Measurements from ENCODE around the gene DNAAF5. TPM values are rescaled to one million over a fixed set of nuclear protein-coding genes. Genes with fewer than 3 reads are reported as not detected.

DNAAF5 gene
- polyA plus RNA-seq, 1 of the 3 experiments (the other 2 are of a cell fraction) = 58.5 TPM

DNA sequence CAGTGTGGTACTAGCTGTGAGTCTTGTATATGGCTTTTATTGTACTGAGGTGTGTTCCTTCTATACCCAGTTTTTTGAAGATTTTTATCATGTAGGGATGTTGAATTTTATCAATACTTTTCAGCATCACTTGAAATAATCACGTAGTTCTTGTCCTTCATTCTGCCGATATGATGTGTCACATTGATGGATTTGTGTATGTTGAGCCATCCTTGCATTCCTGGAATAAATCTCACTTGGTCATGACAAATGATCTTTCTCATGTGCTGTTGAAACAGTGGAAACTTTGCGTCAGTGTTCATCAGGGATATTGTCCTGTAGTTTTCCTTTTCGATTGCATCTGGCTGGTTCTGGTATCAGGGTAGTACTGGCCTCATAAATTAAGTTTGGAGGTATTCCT lies 7.7 kb downstream of the DNAAF5 start:
- Histone ChIP-seq H3K9ac (no peak overlapping the region), H3K9me3 (peaks cover 10% of the 10 kb centered on the region; the same call in 1 of the 2 replicates), H3K4me2 (no peak overlapping the region), H3K36me3 (replicated peaks in 1 of 2; ENCODE audit: control insufficient read depth in 1 of 2, insufficient read depth in 2 of 2, low read length in 1 of 2) (peaks cover 31 to 43% of the 10 kb centered on the region in 2 experiments), H2AFZ (ENCODE audit: low read depth) (no peak overlapping the region), H3K9me2 (no peaks in the 10 kb centered on the region), H3K4me1 (ENCODE audit: control insufficient read depth in 1 of 2, insufficient read depth in 2 of 2, low read depth in 1 of 2, low read length in 1 of 2) (peaks cover 0 to 4% of the 10 kb centered on the region in 2 experiments; a peak in 1 of 4 replicates), H3K27ac (ENCODE audit: low read depth in 2 of 2, low read length in 1 of 2) (no peak overlapping the region), H3K79me2 (ENCODE audit: insufficient read depth) (peaks cover 97% of the 10 kb centered on the region), H3K27me3 (ENCODE audit: insufficient read depth) (no peaks in the 10 kb centered on the region), H4K20me1 (ENCODE audit: insufficient read depth) (peaks cover 8% of the 10 kb centered on the region; the same call in 1 of the 2 replicates), H3F3A (replicated peaks; ENCODE audit: insufficient read depth) (peaks cover 4% of the 10 kb centered on the region), H3K4me3 (ENCODE audit: low read depth in 2 of 2, low read length in 1 of 2) (no peak overlapping the region)
- TF ChIP-seq POLR2AphosphoS5 (IDR thresholded peaks at IDR 0.05; ENCODE audit: low read depth, low read length) (no peak), TAF1 (IDR thresholded peaks at IDR 0.05; ENCODE audit: borderline replicate concordance, low read depth, low read length) (no peak)
- DNase-seq = no peak
- ChIA-PET CTCF (interaction anchor here (0.9 to 1.3 kb wide), 2 partner anchors 40 to 69 kb away, joined by 3 read pairs; no protein-coding TSS in a partner anchor), POLR2A (no interaction called here)
- WGBS (ENCODE audit: low lambda C conversion rate) = 94% methylated on average over 4 of the region's 4 CpGs

- no peaks in the 10 kb centered on the region for H3K27me3 ChIP-seq (ENCODE audit: insufficient read depth)
- H2AFZ ChIP-seq (ENCODE audit: low read depth) = no peak overlapping the region
- H4K20me1 ChIP-seq (ENCODE audit: insufficient read depth) = peaks cover 13% of the 10 kb centered on the region
- no peak overlapping the region for H3K27ac ChIP-seq (ENCODE audit: low read depth in 2 of 2, low read length in 1 of 2)
- H3K9me3 ChIP-seq = peaks cover 10% of the 10 kb centered on the region; the same call in 1 of the 2 replicates
- peaks cover 100% of the 10 kb centered on the region for H3K79me2 ChIP-seq (ENCODE audit: insufficient read depth)
- ChIA-PET CTCF (interaction anchor here (0.9 kb wide), 1 partner anchor 39 kb away, joined by 3 read pairs; no protein-coding TSS in a partner anchor), POLR2A (interaction anchor here (1.1 kb wide), 1 partner anchor 33 kb away, joined by 5 read pairs; no protein-coding TSS in a partner anchor)
- H3K36me3 ChIP-seq (replicated peaks in 1 of 2; ENCODE audit: control insufficient read depth in 1 of 2, insufficient read depth in 2 of 2, low read length in 1 of 2) = peaks cover 31 to 42% of the 10 kb centered on the region in 2 experiments
- no peak overlapping the region for H3K4me2 ChIP-seq
- no peak overlapping the region for H3K9ac ChIP-seq
- TF ChIP-seq MAX (IDR thresholded peaks at IDR 0.05; ENCODE audit: low read depth) = no peak
- TF ChIP-seq SMC3 (IDR thresholded peaks at IDR 0.05; ENCODE audit: low read depth, low read length) = no peak
- TF ChIP-seq CTCF (IDR thresholded peaks at IDR 0.05) = no peak
- TF ChIP-seq MXI1 (IDR thresholded peaks at IDR 0.05; ENCODE audit: low read depth, low read length) = no peak
- TF ChIP-seq ELF1 (IDR thresholded peaks at IDR 0.05) = no peak
- no peak for TF ChIP-seq CHD2 (IDR thresholded peaks at IDR 0.05; ENCODE audit: low read length, partially characterized antibody)
- TF ChIP-seq, protein P1, sequence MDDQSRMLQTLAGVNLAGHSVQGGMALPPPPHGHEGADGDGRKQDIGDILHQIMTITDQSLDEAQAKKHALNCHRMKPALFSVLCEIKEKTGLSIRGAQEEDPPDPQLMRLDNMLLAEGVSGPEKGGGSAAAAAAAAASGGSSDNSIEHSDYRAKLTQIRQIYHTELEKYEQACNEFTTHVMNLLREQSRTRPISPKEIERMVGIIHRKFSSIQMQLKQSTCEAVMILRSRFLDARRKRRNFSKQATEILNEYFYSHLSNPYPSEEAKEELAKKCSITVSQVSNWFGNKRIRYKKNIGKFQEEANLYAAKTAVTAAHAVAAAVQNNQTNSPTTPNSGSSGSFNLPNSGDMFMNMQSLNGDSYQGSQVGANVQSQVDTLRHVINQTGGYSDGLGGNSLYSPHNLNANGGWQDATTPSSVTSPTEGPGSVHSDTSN (IDR thresholded peaks at IDR 0.05) = no peak
- no peak for TF ChIP-seq FOXJ3 (CRISPR knock-in tag; IDR thresholded peaks at IDR 0.05)
- no peak for TF ChIP-seq NRF1 (IDR thresholded peaks at IDR 0.05; ENCODE audit: low read depth, low read length)
- no peak for TF ChIP-seq NFIC (IDR thresholded peaks at IDR 0.05; ENCODE audit: borderline replicate concordance)
- no peak for TF ChIP-seq POLR2AphosphoS5 (IDR thresholded peaks at IDR 0.05; ENCODE audit: low read depth, low read length)
- TF ChIP-seq EP300 (IDR thresholded peaks at IDR 0.05; ENCODE audit: borderline replicate concordance in 1 of 2, low read depth in 1 of 2, low read length in 1 of 2) = no peak
- TF ChIP-seq EZH2phosphoT487 (IDR thresholded peaks at IDR 0.05; ENCODE audit: borderline replicate concordance, low read depth) = no peak
- TF ChIP-seq YY1 (IDR thresholded peaks at IDR 0.05; ENCODE audit: low read depth) = no peak
- TF ChIP-seq MEF2A (IDR thresholded peaks at IDR 0.05; ENCODE audit: borderline replicate concordance, low read depth) = no peak
- TF ChIP-seq, protein P2, sequence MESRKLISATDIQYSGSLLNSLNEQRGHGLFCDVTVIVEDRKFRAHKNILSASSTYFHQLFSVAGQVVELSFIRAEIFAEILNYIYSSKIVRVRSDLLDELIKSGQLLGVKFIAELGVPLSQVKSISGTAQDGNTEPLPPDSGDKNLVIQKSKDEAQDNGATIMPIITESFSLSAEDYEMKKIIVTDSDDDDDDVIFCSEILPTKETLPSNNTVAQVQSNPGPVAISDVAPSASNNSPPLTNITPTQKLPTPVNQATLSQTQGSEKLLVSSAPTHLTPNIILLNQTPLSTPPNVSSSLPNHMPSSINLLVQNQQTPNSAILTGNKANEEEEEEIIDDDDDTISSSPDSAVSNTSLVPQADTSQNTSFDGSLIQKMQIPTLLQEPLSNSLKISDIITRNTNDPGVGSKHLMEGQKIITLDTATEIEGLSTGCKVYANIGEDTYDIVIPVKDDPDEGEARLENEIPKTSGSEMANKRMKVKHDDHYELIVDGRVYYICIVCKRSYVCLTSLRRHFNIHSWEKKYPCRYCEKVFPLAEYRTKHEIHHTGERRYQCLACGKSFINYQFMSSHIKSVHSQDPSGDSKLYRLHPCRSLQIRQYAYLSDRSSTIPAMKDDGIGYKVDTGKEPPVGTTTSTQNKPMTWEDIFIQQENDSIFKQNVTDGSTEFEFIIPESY (IDR thresholded peaks at IDR 0.05; ENCODE audit: borderline replicate concordance, low read depth) = no peak
- TF ChIP-seq REST (IDR thresholded peaks at IDR 0.05; ENCODE audit: low read depth, low read length) = no peak
- peaks cover 0 to 4% of the 10 kb centered on the region in 2 experiments; a peak in 1 of 4 replicates for H3K4me1 ChIP-seq (ENCODE audit: control insufficient read depth in 1 of 2, insufficient read depth in 2 of 2, low read depth in 1 of 2, low read length in 1 of 2)
- no peak overlapping the region for H3K4me3 ChIP-seq (ENCODE audit: low read depth in 2 of 2, low read length in 1 of 2)
- DNase-seq = no peak
- WGBS (ENCODE audit: low lambda C conversion rate) = 96% methylated on average over 11 of the region's 11 CpGs
- H3F3A ChIP-seq (replicated peaks; ENCODE audit: insufficient read depth) = peaks cover 4% of the 10 kb centered on the region
- H3K9me2 ChIP-seq = no peaks in the 10 kb centered on the region
These were observed 8.3 kb downstream of the DNAAF5 start for GRCh38 chr7:734808-735207.
